Thyroid gland (tissue), 4 donors: ENCODE measurements around the gene RUFY2. TPM values are rescaled to one million over a fixed set of nuclear protein-coding genes. Genes with fewer than 3 reads are reported as not detected.

Experiments
- DNase-seq, 2 donors: peaks; one replicate each; pipeline ENCODE4 v3.0.0-alpha.2; 2019
- H3K27ac ChIP-seq, 3 donors: fragments of 200-600 bp; sonication (generic); 1 replicate in 2 of 3; 2 replicates in 1 of 3; pipeline ENCODE4 v1.5.1; 2016 to 2019; ENCODE audit warnings: mild to moderate bottlenecking in 1 of 3, moderate library complexity in 1 of 3
- H3K27me3 ChIP-seq: fragments of 200-600 bp; sonication (generic); one replicate; pipeline ENCODE4 v1.5.1; 2019
- H3K36me3 ChIP-seq, 2 donors: fragments of 200-600 bp; sonication (generic); one replicate each; pipeline ENCODE4 v1.5.1; 2016 to 2019
- H3K4me1 ChIP-seq, 2 donors: fragments of 200-600 bp; sonication (generic); one replicate each; pipeline ENCODE4 v1.5.1; 2017 to 2019
- H3K4me3 ChIP-seq, 3 donors: fragments of 200-600 bp; sonication (generic); replicated peaks in 1 of 3; 1 replicate in 2 of 3; 2 replicates in 1 of 3; pipeline ENCODE4 v1.5.1; 2016; ENCODE audit warnings: mild to moderate bottlenecking in 1 of 3
- H3K9me3 ChIP-seq: fragments of 200-600 bp; sonication (generic); one replicate; pipeline ENCODE4 v1.5.1; 2017
- POLR2A ChIP-seq, 2 donors: fragments of 450-650 bp; IDR thresholded peaks; one replicate each; pipeline ENCODE4 v1.6.1; 2017; ENCODE audit warnings: antibody characterized with exemption in 2 of 2, mild to moderate bottlenecking in 2 of 2, moderate library complexity in 1 of 2
- WGBS, 2 donors: methylation state at CpG; one replicate each; pipeline ENCODE4 v1.1.5; 2017; 5-methylcytosine and 5-hydroxymethylcytosine counted together
- intact Hi-C: fragments of 100-400 bp; cut with DNase I; formaldehyde crosslinking; loops from one replicate; pipeline ENCODE4 v1.15.1; 2023
- total RNA-seq, 4 donors: library from RNA; depleted of rRNA; stranded (reverse); fragments of >200 nt; gene quantifications; one replicate each; pipeline ENCODE4 v1.2.3, GENCODE V29; 2016
- TF ChIP-seq, protein P1 (sequence below), 6 experiments: fragments of 200-600 bp in 3 of 6; fragments of 450-650 bp in 3 of 6; sonication (generic) in 3 of 6; IDR thresholded peaks; one replicate each; pipeline ENCODE4 v1.5.1; 2016 to 2019; ENCODE audit warnings: antibody characterized with exemption in 6 of 6, mild to moderate bottlenecking in 2 of 6, inconsistent platforms in 1 of 6, moderate library complexity in 1 of 6

Gene RUFY2
- total RNA-seq, 4 donors from 2014 or later, result 27.4 to 52.5 (median 31.4) TPM

DNA sequence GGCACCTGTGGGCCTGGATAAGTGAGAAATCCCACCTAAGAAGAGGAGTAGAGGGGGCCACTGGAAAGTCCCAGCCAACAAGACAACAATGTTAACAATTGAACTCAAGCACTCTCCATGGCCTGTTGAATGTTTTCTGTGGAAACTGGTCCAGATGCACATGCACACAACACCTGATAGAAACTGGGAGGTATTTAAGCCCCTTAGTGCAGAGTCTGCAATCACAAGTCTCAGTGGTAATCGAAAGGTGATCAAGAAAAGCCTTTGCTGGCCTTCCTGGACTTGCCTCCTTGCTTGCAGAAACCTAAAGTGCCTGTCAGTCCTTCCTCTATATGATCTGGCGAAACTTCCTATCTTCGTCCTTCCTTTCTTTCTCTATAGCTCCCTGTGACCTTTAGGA is 105.8 kb downstream of the RUFY2 start:
- WGBS, 2 donors, result 85 to 91% methylated on average over 3 of the region's 3 CpGs
- Histone ChIP-seq H3K36me3 (no peaks in the 10 kb centered on the region), H3K4me1 (no peaks in the 10 kb centered on the region), H3K27me3 (no peaks in the 10 kb centered on the region), H3K4me3 (no peak overlapping the region), H3K9me3 (no peaks in the 10 kb centered on the region), H3K27ac (no peak overlapping the region)
- intact Hi-C loops, result loop anchor here (5.0 kb wide), 1 partner anchor 89 kb away; no protein-coding TSS in a partner anchor
- DNase-seq, result no peak
- TF ChIP-seq, protein P1, sequence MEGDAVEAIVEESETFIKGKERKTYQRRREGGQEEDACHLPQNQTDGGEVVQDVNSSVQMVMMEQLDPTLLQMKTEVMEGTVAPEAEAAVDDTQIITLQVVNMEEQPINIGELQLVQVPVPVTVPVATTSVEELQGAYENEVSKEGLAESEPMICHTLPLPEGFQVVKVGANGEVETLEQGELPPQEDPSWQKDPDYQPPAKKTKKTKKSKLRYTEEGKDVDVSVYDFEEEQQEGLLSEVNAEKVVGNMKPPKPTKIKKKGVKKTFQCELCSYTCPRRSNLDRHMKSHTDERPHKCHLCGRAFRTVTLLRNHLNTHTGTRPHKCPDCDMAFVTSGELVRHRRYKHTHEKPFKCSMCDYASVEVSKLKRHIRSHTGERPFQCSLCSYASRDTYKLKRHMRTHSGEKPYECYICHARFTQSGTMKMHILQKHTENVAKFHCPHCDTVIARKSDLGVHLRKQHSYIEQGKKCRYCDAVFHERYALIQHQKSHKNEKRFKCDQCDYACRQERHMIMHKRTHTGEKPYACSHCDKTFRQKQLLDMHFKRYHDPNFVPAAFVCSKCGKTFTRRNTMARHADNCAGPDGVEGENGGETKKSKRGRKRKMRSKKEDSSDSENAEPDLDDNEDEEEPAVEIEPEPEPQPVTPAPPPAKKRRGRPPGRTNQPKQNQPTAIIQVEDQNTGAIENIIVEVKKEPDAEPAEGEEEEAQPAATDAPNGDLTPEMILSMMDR (IDR thresholded peaks at IDR 0.05), result no peak
- TF ChIP-seq POLR2A (IDR thresholded peaks at IDR 0.05), result no peak

DNA sequence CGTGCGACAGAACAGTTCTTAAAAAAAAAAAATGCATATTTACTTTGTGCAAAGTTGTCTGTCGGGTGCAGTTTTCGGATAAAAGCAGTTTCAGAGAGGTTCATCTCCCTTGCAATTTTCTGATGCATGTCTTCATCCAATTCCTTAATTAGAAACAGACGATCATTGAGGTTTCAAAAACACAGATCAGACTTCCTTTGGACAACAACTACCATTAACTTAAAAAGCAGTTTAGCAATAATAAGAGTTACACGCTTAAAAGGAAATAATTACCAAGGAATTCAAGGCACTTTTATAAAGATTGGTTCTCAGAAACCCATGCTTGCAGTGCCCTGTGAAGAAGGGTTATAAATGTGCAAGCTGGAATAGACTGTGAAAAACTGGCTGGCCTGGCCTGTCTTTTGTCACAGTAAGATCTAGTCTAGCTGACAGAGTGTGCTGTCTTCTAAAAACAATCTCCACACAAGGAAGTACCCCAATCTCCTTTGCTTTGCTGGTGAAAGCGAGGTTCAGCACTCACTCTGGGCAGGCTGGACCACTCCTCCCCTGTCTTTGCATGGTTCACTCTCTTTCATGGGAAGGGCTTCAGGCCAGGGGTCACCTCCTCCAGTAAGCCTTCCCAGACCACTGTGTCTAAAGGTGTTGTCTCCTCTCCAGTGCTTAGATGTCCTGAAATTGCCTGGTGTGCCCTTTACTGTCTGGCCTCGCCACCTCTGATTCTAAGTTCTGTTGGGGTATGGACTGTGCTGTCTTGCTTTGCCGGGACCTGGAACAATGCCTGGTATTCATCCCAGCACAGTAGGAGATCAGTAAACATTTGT is 110.0 kb downstream of the RUFY2 start:
- Histone ChIP-seq H3K9me3 (no peaks in the 10 kb centered on the region), H3K4me3 (no peak overlapping the region), H3K27ac (no peak overlapping the region), H3K36me3 (no peaks in the 10 kb centered on the region), H3K27me3 (no peaks in the 10 kb centered on the region), H3K4me1 (no peaks in the 10 kb centered on the region)
- no peak for DNase-seq
- intact Hi-C loops, result no loop called here
- no peak for TF ChIP-seq POLR2A (IDR thresholded peaks at IDR 0.05)
- TF ChIP-seq, protein P1 (IDR thresholded peaks at IDR 0.05), result no peak
- WGBS, 2 donors, result 77 to 79% methylated on average over 9 of the region's 9 CpGs

Other genes starting within 250 kb of the RUFY2 start
- not detected for gene ATOH7, start 175.2 kb downstream of the RUFY2 start, total RNA-seq
- gene HNRNPH3, start 75.2 kb downstream of the RUFY2 start, total RNA-seq, result 10 to 100 TPM; 47.8 to 75.8 (median 56.8) TPM
- 10 to 100 TPM in 1 of 4 donors, 1 to 10 TPM in 3; 5.0 to 12.3 (median 6.4) TPM for gene PBLD, start 74.3 kb downstream of the RUFY2 start, total RNA-seq
- 10 to 100 TPM in 1 of 4 donors, 1 to 10 TPM in 3; 1.8 to 18.2 (median 4.9) TPM for gene DNA2, start 64.7 kb upstream of the RUFY2 start, total RNA-seq
- gene SLC25A16, start 120.2 kb upstream of the RUFY2 start, total RNA-seq, result 10 to 100 TPM; 16.7 to 34.7 (median 20.4) TPM
- gene TET1, start 153.1 kb upstream of the RUFY2 start, total RNA-seq, result 10 to 100 TPM in 2 of 4 donors, 1 to 10 TPM in 2; 7.4 to 11.4 (median 9.7) TPM